T-helper 1 cell treated with Interleukin-12 subunit alpha and Interleukin-12 subunit beta and Interleukin-4 antibody, amounts not matched to agents 30 μg/mL and 1 μg/mL, for 36 hours (primary cell): ENCODE measurements around the gene TMC5.
"Not testable (repeated sequence)": the region's sequence is repeated elsewhere in the genome, so short reads cannot be mapped to it uniquely, and the experiment has no call there.

Experiments
- H3K27ac Mint-ChIP-seq: one replicate; pipeline ENCODE4 v1.8.0; 2021; ENCODE audit warnings: mild to moderate bottlenecking, mixed read lengths
- H3K27me3 Mint-ChIP-seq: one replicate; pipeline ENCODE4 v1.8.0; 2021; ENCODE audit warnings: low read depth, mixed read lengths
- H3K36me3 Mint-ChIP-seq: one replicate; pipeline ENCODE4 v1.8.0; 2021; ENCODE audit warnings: low read depth, mixed read lengths
- H3K4me1 Mint-ChIP-seq: one replicate; pipeline ENCODE4 v1.8.0; 2021; ENCODE audit warnings: low read depth, mixed read lengths
- H3K4me3 Mint-ChIP-seq: one replicate; pipeline ENCODE4 v1.8.0; 2021; ENCODE audit warnings: mild to moderate bottlenecking, moderate library complexity, mixed read lengths
- H3K9me3 Mint-ChIP-seq: one replicate; pipeline ENCODE4 v1.8.0; 2021; ENCODE audit warnings: mixed read lengths

The TMC5 gene

GRCh38 chr16:19417640-19418039, at the start of gene TMC5:
Gene TMC5, plus strand, starts transcription at chr16:19417883. Its CDS starts 22,156 bp downstream, at chr16:19440039.
- Mint-ChIP-seq H3K4me1 (no peaks in the 10 kb centered on the region), H3K9me3 (peaks cover 3% of the 10 kb centered on the region), H3K27me3 (peaks cover 18% of the 10 kb centered on the region), H3K27ac (no peak within 1 kb of the TSS), H3K36me3 (no peaks in the 10 kb centered on the region), H3K4me3 (no peak within 1 kb of the TSS)

GRCh38 chr16:19372541-19372940, 45.1 kb upstream of the TMC5 start:
- not testable (repeated sequence) for H3K36me3 Mint-ChIP-seq, H3K4me3 Mint-ChIP-seq, H3K4me1 Mint-ChIP-seq, H3K9me3 Mint-ChIP-seq, H3K27ac Mint-ChIP-seq, H3K27me3 Mint-ChIP-seq

- H3K27ac Mint-ChIP-seq, result no peak overlapping the region
- H3K4me3 Mint-ChIP-seq, result no peak overlapping the region
- H3K36me3 Mint-ChIP-seq, result no peaks in the 10 kb centered on the region
- no peaks in the 10 kb centered on the region for H3K27me3 Mint-ChIP-seq
- no peaks in the 10 kb centered on the region for H3K4me1 Mint-ChIP-seq
- no peaks in the 10 kb centered on the region for H3K9me3 Mint-ChIP-seq
Measured at GRCh38 chr16:19374402-19374801, 43.3 kb upstream of the TMC5 start.

GRCh38 chr16:19375561-19376158, 42.0 kb upstream of the TMC5 start:
- Mint-ChIP-seq H3K4me1 (peaks cover 8% of the 10 kb centered on the region), H3K27me3 (no peaks in the 10 kb centered on the region), H3K36me3 (no peaks in the 10 kb centered on the region), H3K4me3 (no peak overlapping the region), H3K27ac (no peak overlapping the region), H3K9me3 (no peaks in the 10 kb centered on the region)

GRCh38 chr16:19377864-19378263, 39.8 kb upstream of the TMC5 start:
- H3K27ac Mint-ChIP-seq, result no peak overlapping the region
- H3K4me1 Mint-ChIP-seq, result peaks cover 15% of the 10 kb centered on the region
- H3K36me3 Mint-ChIP-seq, result no peaks in the 10 kb centered on the region
- H3K27me3 Mint-ChIP-seq, result no peaks in the 10 kb centered on the region
- no peaks in the 10 kb centered on the region for H3K9me3 Mint-ChIP-seq
- H3K4me3 Mint-ChIP-seq, result no peak overlapping the region

- H3K4me1 Mint-ChIP-seq, result peaks cover 21% of the 10 kb centered on the region
- no peak overlapping the region for H3K27ac Mint-ChIP-seq
Measured at GRCh38 chr16:19378511-19378910, 39.2 kb upstream of the TMC5 start.

GRCh38 chr16:19379838-19380237, 37.8 kb upstream of the TMC5 start:
- H3K27me3 Mint-ChIP-seq, result peaks cover 9% of the 10 kb centered on the region
- no peaks in the 10 kb centered on the region for H3K9me3 Mint-ChIP-seq
- H3K4me1 Mint-ChIP-seq, result peaks cover 21% of the 10 kb centered on the region
- peak overlapping the region; percentile 45 for H3K4me3 Mint-ChIP-seq
- no peak overlapping the region for H3K27ac Mint-ChIP-seq
- no peaks in the 10 kb centered on the region for H3K36me3 Mint-ChIP-seq

More at GRCh38 chr16:19378511-19378910, 39.2 kb upstream of the TMC5 start:
- Mint-ChIP-seq H3K4me3 (no peak overlapping the region), H3K9me3 (no peaks in the 10 kb centered on the region), H3K27me3 (no peaks in the 10 kb centered on the region), H3K36me3 (no peaks in the 10 kb centered on the region)

GRCh38 chr16:19380328-19380727, 37.4 kb upstream of the TMC5 start:
- Mint-ChIP-seq H3K27ac (no peak overlapping the region), H3K27me3 (peaks cover 14% of the 10 kb centered on the region), H3K4me3 (no peak overlapping the region), H3K9me3 (no peaks in the 10 kb centered on the region), H3K36me3 (no peaks in the 10 kb centered on the region), H3K4me1 (peaks cover 21% of the 10 kb centered on the region)

- peak overlapping the region; percentile 36 for H3K27ac Mint-ChIP-seq
- no peak overlapping the region for H3K4me3 Mint-ChIP-seq
- H3K9me3 Mint-ChIP-seq, result no peaks in the 10 kb centered on the region
- H3K4me1 Mint-ChIP-seq, result peaks cover 22% of the 10 kb centered on the region
- no peaks in the 10 kb centered on the region for H3K36me3 Mint-ChIP-seq
- peaks cover 26% of the 10 kb centered on the region for H3K27me3 Mint-ChIP-seq
Measured at GRCh38 chr16:19382084-19382801, 35.4 kb upstream of the TMC5 start.

- no peaks in the 10 kb centered on the region for H3K36me3 Mint-ChIP-seq
- H3K27me3 Mint-ChIP-seq, result peaks cover 30% of the 10 kb centered on the region
- H3K4me3 Mint-ChIP-seq, result no peak overlapping the region
- H3K9me3 Mint-ChIP-seq, result no peaks in the 10 kb centered on the region
- H3K4me1 Mint-ChIP-seq, result peaks cover 22% of the 10 kb centered on the region
- no peak overlapping the region for H3K27ac Mint-ChIP-seq
Measured at GRCh38 chr16:19382887-19383816, 34.5 kb upstream of the TMC5 start.

- Mint-ChIP-seq H3K4me3 (no peak overlapping the region), H3K9me3 (no peaks in the 10 kb centered on the region), H3K36me3 (no peaks in the 10 kb centered on the region), H3K27me3 (peaks cover 37% of the 10 kb centered on the region), H3K27ac (no peak overlapping the region), H3K4me1 (peaks cover 26% of the 10 kb centered on the region)
Measured at GRCh38 chr16:19384656-19385055, 33.0 kb upstream of the TMC5 start.

- peaks cover 37% of the 10 kb centered on the region for H3K27me3 Mint-ChIP-seq
- H3K9me3 Mint-ChIP-seq, result no peaks in the 10 kb centered on the region
- H3K4me3 Mint-ChIP-seq, result no peak overlapping the region
- no peak overlapping the region for H3K27ac Mint-ChIP-seq
- peaks cover 17% of the 10 kb centered on the region for H3K4me1 Mint-ChIP-seq
- no peaks in the 10 kb centered on the region for H3K36me3 Mint-ChIP-seq
Measured at GRCh38 chr16:19386525-19386924, 31.2 kb upstream of the TMC5 start.

GRCh38 chr16:19389246-19389645, 28.4 kb upstream of the TMC5 start:
- Mint-ChIP-seq H3K4me1 (peaks cover 5% of the 10 kb centered on the region), H3K4me3 (no peak overlapping the region), H3K36me3 (no peaks in the 10 kb centered on the region), H3K27me3 (peaks cover 39% of the 10 kb centered on the region), H3K27ac (no peak overlapping the region), H3K9me3 (no peaks in the 10 kb centered on the region)

- H3K36me3 Mint-ChIP-seq, H3K4me1 Mint-ChIP-seq, H3K4me3 Mint-ChIP-seq, H3K9me3 Mint-ChIP-seq, H3K27ac Mint-ChIP-seq: not testable (repeated sequence)
- H3K27me3 Mint-ChIP-seq, result peaks cover 31% of the 10 kb centered on the region
Measured at GRCh38 chr16:19391185-19391776, 26.4 kb upstream of the TMC5 start.
